Measurements from ENCODE around the gene EDC4. TPM values are rescaled to one million over a fixed set of nuclear protein-coding genes. Genes with fewer than 3 reads are reported as not detected.
A peak's percentile ranks its signal among the peaks of the same experiment; 100 is the strongest.

EDC4 gene
- total and polyA plus RNA-seq, 2 of the 13 experiments (the other 11 are each of a cell fraction or from before 2014, with no cell fraction given), result 51.4 to 59.1 TPM

DNA sequence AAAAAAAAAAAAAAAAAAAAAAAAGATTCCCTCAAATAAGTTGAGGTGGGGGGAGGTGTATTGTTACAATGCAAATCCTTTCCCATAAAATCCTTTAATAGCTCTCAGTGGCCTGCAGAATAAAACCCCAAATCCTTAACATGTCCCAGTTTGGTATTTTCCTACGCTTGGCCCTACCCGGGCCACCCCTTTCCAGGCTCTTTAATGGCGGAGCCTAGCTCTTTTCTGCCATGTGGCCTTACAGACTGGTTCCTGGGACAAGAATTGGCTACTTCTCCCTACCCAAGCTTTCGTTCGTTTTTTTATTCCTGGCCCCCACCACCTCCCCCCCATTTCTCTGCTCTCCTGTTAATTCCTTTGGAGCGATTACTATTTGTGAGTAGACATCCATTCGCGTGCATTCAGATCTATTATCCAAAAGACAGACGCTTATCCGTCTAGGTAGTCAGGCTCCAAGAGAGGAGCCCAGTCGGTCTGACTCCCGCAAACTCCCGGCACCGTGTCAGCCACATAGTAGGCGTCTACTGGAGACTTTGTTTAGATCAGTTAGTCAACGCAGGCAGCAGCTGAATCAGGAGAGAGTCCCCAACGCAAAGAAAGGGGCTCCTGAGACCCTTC is 31.5 kb upstream of the EDC4 start (continued):
- TF ChIP-seq, protein P1, sequence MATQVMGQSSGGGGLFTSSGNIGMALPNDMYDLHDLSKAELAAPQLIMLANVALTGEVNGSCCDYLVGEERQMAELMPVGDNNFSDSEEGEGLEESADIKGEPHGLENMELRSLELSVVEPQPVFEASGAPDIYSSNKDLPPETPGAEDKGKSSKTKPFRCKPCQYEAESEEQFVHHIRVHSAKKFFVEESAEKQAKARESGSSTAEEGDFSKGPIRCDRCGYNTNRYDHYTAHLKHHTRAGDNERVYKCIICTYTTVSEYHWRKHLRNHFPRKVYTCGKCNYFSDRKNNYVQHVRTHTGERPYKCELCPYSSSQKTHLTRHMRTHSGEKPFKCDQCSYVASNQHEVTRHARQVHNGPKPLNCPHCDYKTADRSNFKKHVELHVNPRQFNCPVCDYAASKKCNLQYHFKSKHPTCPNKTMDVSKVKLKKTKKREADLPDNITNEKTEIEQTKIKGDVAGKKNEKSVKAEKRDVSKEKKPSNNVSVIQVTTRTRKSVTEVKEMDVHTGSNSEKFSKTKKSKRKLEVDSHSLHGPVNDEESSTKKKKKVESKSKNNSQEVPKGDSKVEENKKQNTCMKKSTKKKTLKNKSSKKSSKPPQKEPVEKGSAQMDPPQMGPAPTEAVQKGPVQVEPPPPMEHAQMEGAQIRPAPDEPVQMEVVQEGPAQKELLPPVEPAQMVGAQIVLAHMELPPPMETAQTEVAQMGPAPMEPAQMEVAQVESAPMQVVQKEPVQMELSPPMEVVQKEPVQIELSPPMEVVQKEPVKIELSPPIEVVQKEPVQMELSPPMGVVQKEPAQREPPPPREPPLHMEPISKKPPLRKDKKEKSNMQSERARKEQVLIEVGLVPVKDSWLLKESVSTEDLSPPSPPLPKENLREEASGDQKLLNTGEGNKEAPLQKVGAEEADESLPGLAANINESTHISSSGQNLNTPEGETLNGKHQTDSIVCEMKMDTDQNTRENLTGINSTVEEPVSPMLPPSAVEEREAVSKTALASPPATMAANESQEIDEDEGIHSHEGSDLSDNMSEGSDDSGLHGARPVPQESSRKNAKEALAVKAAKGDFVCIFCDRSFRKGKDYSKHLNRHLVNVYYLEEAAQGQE (IDR thresholded peaks at IDR 0.05; ENCODE audit: borderline replicate concordance in 1 of 2, low read depth in 1 of 2, low read length in 2 of 2), result 0 out of 4 replicates have a peak, but pooled peaks of 1 of the 2 experiments have one; percentile 32
- TF ChIP-seq DNMT3B (CRISPR knock-in tag; conservative IDR thresholded peaks at IDR 0.05) (no peak), DMAP1 (CRISPR knock-in tag; IDR thresholded peaks at IDR 0.05) (no peak), ZNF3 (CRISPR knock-in tag; IDR thresholded peaks at IDR 0.05) (peak; percentile 15; the same call in 1 of the 2 replicates), SP1 (IDR thresholded peaks at IDR 0.05) (no peak), SP1 (CRISPR knock-in tag; IDR thresholded peaks at IDR 0.05) (no peak), EHMT2 (IDR thresholded peaks at IDR 0.05; ENCODE audit: borderline replicate concordance, low read depth, low read length) (no peak), U2AF2 (IDR thresholded peaks at IDR 0.05; ENCODE audit: low read depth, low read length) (no peak), ZIK1 (CRISPR knock-in tag; IDR thresholded peaks at IDR 0.05; ENCODE audit: borderline replicate concordance, low read depth) (no peak)
- TF ChIP-seq, protein P2, sequence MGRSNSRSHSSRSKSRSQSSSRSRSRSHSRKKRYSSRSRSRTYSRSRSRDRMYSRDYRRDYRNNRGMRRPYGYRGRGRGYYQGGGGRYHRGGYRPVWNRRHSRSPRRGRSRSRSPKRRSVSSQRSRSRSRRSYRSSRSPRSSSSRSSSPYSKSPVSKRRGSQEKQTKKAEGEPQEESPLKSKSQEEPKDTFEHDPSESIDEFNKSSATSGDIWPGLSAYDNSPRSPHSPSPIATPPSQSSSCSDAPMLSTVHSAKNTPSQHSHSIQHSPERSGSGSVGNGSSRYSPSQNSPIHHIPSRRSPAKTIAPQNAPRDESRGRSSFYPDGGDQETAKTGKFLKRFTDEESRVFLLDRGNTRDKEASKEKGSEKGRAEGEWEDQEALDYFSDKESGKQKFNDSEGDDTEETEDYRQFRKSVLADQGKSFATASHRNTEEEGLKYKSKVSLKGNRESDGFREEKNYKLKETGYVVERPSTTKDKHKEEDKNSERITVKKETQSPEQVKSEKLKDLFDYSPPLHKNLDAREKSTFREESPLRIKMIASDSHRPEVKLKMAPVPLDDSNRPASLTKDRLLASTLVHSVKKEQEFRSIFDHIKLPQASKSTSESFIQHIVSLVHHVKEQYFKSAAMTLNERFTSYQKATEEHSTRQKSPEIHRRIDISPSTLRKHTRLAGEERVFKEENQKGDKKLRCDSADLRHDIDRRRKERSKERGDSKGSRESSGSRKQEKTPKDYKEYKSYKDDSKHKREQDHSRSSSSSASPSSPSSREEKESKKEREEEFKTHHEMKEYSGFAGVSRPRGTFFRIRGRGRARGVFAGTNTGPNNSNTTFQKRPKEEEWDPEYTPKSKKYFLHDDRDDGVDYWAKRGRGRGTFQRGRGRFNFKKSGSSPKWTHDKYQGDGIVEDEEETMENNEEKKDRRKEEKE (IDR thresholded peaks at IDR 0.05), result no peak
- TF ChIP-seq, protein P3, sequence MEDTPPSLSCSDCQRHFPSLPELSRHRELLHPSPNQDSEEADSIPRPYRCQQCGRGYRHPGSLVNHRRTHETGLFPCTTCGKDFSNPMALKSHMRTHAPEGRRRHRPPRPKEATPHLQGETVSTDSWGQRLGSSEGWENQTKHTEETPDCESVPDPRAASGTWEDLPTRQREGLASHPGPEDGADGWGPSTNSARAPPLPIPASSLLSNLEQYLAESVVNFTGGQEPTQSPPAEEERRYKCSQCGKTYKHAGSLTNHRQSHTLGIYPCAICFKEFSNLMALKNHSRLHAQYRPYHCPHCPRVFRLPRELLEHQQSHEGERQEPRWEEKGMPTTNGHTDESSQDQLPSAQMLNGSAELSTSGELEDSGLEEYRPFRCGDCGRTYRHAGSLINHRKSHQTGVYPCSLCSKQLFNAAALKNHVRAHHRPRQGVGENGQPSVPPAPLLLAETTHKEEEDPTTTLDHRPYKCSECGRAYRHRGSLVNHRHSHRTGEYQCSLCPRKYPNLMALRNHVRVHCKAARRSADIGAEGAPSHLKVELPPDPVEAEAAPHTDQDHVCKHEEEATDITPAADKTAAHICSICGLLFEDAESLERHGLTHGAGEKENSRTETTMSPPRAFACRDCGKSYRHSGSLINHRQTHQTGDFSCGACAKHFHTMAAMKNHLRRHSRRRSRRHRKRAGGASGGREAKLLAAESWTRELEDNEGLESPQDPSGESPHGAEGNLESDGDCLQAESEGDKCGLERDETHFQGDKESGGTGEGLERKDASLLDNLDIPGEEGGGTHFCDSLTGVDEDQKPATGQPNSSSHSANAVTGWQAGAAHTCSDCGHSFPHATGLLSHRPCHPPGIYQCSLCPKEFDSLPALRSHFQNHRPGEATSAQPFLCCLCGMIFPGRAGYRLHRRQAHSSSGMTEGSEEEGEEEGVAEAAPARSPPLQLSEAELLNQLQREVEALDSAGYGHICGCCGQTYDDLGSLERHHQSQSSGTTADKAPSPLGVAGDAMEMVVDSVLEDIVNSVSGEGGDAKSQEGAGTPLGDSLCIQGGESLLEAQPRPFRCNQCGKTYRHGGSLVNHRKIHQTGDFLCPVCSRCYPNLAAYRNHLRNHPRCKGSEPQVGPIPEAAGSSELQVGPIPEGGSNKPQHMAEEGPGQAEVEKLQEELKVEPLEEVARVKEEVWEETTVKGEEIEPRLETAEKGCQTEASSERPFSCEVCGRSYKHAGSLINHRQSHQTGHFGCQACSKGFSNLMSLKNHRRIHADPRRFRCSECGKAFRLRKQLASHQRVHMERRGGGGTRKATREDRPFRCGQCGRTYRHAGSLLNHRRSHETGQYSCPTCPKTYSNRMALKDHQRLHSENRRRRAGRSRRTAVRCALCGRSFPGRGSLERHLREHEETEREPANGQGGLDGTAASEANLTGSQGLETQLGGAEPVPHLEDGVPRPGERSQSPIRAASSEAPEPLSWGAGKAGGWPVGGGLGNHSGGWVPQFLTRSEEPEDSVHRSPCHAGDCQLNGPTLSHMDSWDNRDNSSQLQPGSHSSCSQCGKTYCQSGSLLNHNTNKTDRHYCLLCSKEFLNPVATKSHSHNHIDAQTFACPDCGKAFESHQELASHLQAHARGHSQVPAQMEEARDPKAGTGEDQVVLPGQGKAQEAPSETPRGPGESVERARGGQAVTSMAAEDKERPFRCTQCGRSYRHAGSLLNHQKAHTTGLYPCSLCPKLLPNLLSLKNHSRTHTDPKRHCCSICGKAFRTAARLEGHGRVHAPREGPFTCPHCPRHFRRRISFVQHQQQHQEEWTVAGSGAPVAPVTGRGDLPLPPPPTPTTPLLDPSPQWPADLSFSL (CRISPR knock-in tag; IDR thresholded peaks at IDR 0.05), result 0 out of 2 replicates have a peak, but pooled peaks have one; percentile 19
- TF ChIP-seq, protein P4, sequence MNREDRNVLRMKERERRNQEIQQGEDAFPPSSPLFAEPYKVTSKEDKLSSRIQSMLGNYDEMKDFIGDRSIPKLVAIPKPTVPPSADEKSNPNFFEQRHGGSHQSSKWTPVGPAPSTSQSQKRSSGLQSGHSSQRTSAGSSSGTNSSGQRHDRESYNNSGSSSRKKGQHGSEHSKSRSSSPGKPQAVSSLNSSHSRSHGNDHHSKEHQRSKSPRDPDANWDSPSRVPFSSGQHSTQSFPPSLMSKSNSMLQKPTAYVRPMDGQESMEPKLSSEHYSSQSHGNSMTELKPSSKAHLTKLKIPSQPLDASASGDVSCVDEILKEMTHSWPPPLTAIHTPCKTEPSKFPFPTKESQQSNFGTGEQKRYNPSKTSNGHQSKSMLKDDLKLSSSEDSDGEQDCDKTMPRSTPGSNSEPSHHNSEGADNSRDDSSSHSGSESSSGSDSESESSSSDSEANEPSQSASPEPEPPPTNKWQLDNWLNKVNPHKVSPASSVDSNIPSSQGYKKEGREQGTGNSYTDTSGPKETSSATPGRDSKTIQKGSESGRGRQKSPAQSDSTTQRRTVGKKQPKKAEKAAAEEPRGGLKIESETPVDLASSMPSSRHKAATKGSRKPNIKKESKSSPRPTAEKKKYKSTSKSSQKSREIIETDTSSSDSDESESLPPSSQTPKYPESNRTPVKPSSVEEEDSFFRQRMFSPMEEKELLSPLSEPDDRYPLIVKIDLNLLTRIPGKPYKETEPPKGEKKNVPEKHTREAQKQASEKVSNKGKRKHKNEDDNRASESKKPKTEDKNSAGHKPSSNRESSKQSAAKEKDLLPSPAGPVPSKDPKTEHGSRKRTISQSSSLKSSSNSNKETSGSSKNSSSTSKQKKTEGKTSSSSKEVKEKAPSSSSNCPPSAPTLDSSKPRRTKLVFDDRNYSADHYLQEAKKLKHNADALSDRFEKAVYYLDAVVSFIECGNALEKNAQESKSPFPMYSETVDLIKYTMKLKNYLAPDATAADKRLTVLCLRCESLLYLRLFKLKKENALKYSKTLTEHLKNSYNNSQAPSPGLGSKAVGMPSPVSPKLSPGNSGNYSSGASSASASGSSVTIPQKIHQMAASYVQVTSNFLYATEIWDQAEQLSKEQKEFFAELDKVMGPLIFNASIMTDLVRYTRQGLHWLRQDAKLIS (CRISPR knock-in tag; IDR thresholded peaks at IDR 0.05), result no peak
